IMR-90 (cell line): ENCODE measurements around the gene MAGI2. TPM values are rescaled to one million over a fixed set of nuclear protein-coding genes. Genes with fewer than 3 reads are reported as not detected.

ENCODE experiments used
- ATAC-seq: fragments of 200-7000 bp; cut with Tn5 transposase; 2 replicates; pipeline ENCODE4 v1.9.1; 2020; ENCODE audit warnings: low read depth, mild to moderate bottlenecking, moderate library complexity
- BruUV-seq: library from RNA; stranded (reverse); fragments of 400-500 nt; replicated peaks from 2 replicates; lab custom pipeline; 2021; lab: Mats Ljungman, UMichigan
- CTCF ChIA-PET: fragments of 300-600 bp; formaldehyde crosslinking; extraction: SDS; loops from one replicate; lab custom pipeline; 2021; ENCODE audit warnings: antibody characterized with exemption; lab: Yijun Ruan, JAX
- POLR2A ChIA-PET: fragments of 300-600 bp; sonication (Branson Sonifier 250); formaldehyde crosslinking; loops from one replicate; lab custom pipeline; 2022; ENCODE audit warnings: antibody characterized with exemption; ENCODE audit not compliant: unreplicated experiment; lab: Charles Lee
- DNase-seq: peaks from one replicate; pipeline ENCODE4 v3.0.0; 2013
- H2AFZ ChIP-seq: replicated peaks from 2 replicates; pipeline ENCODE3; 2013; ENCODE audit warnings: low read length, mild to moderate bottlenecking; ENCODE audit not compliant: poor library complexity
- H2AK5ac ChIP-seq: 2 replicates; pipeline ENCODE4 v1.6.1; 2013; ENCODE audit warnings: low read depth, low read length, inconsistent platforms
- H2AK9ac ChIP-seq: replicated peaks from 2 replicates; pipeline ENCODE3; 2013; ENCODE audit warnings: mild to moderate bottlenecking, low read depth, low read length, moderate library complexity; ENCODE audit not compliant: poor library complexity
- H2BK120ac ChIP-seq: 2 replicates; pipeline ENCODE4 v1.6.1; 2013; ENCODE audit warnings: low read depth, low read length, inconsistent platforms
- H2BK15ac ChIP-seq: 3 replicates; pipeline ENCODE4 v1.6.1; 2013; ENCODE audit warnings: low read depth, low read length, inconsistent platforms
- H2BK20ac ChIP-seq: 2 replicates; pipeline ENCODE4 v1.6.1; 2013; ENCODE audit warnings: low read depth, mild to moderate bottlenecking, inconsistent platforms, low read length, moderate library complexity
- H2BK5ac ChIP-seq: 2 replicates; pipeline ENCODE4 v1.6.1; 2013; ENCODE audit warnings: mild to moderate bottlenecking, low read depth, low read length, inconsistent platforms; ENCODE audit not compliant: poor library complexity, severe bottlenecking
- H3K14ac ChIP-seq: replicated peaks from 2 replicates; pipeline ENCODE4 v1.6.1; 2013; ENCODE audit warnings: low read depth, low read length, inconsistent platforms
- H3K18ac ChIP-seq: 2 replicates; pipeline ENCODE4 v1.6.1; 2013; ENCODE audit warnings: low read depth, low read length, control low read depth
- H3K23ac ChIP-seq: 2 replicates; pipeline ENCODE4 v1.6.1; 2013; ENCODE audit warnings: low read depth, low read length, inconsistent platforms
- H3K27ac ChIP-seq: 2 replicates; pipeline ENCODE4 v1.5.1; 2013; ENCODE audit warnings: mild to moderate bottlenecking, control low read depth, low read length; ENCODE audit not compliant: insufficient read depth
- H3K27me3 ChIP-seq: 2 replicates; pipeline ENCODE4 v1.6.1; 2013; ENCODE audit warnings: low read length; ENCODE audit not compliant: control insufficient read depth, insufficient read depth
- H3K36me3 ChIP-seq: 2 replicates; pipeline ENCODE4 v1.6.1; 2013; ENCODE audit warnings: low read length, mixed read lengths; ENCODE audit not compliant: control insufficient read depth, insufficient read depth
- H3K4ac ChIP-seq: 2 replicates; pipeline ENCODE4 v1.6.1; 2013; ENCODE audit warnings: low read depth, low read length, inconsistent platforms
- H3K4me1 ChIP-seq: 2 replicates; pipeline ENCODE4 v1.6.1; 2013; ENCODE audit warnings: low read length, mixed read lengths; ENCODE audit not compliant: control insufficient read depth, insufficient read depth
- H3K4me2 ChIP-seq: 2 replicates; pipeline ENCODE4 v1.6.1; 2013; ENCODE audit warnings: low read depth, mild to moderate bottlenecking, control low read depth, low read length, moderate library complexity
- H3K4me3 ChIP-seq: 2 replicates; pipeline ENCODE4 v1.5.1; 2013; ENCODE audit warnings: low read depth, mild to moderate bottlenecking, control low read depth, low read length, moderate library complexity; ENCODE audit not compliant: insufficient read depth
- H3K56ac ChIP-seq: 2 replicates; pipeline ENCODE4 v1.6.1; 2013; ENCODE audit warnings: low read length, inconsistent platforms; ENCODE audit not compliant: insufficient read depth; ENCODE audit errors: extremely low read depth
- H3K79me1 ChIP-seq, 2 experiments: 2 replicates each; pipeline ENCODE4 v1.6.1; 2013; ENCODE audit warnings: low read length in 2 of 2, inconsistent platforms in 1 of 2, low read depth in 1 of 2
- H3K9ac ChIP-seq: 2 replicates; pipeline ENCODE4 v1.6.1; 2013; ENCODE audit warnings: low read depth, low read length, control low read depth
- H3K9me1 ChIP-seq: 2 replicates; pipeline ENCODE4 v1.6.1; 2013; ENCODE audit warnings: low read length, inconsistent platforms; ENCODE audit not compliant: insufficient read depth
- H3K9me3 ChIP-seq: 2 replicates; pipeline ENCODE4 v1.6.1; 2013; ENCODE audit warnings: low read length; ENCODE audit not compliant: control insufficient read depth, insufficient read depth
- H4K20me1 ChIP-seq: 2 replicates; pipeline ENCODE4 v1.6.1; 2013; ENCODE audit warnings: low read length, inconsistent platforms; ENCODE audit not compliant: insufficient read depth
- H4K5ac ChIP-seq: 2 replicates; pipeline ENCODE4 v1.6.1; 2013; ENCODE audit warnings: mild to moderate bottlenecking, low read depth, low read length, control low read depth
- H4K8ac ChIP-seq, 2 experiments: 2 replicates each; pipeline ENCODE4 v1.6.1; 2013; ENCODE audit warnings: low read depth in 2 of 2, low read length in 2 of 2, control low read depth in 1 of 2, inconsistent platforms in 1 of 2
- H4K91ac ChIP-seq: 2 replicates; pipeline ENCODE4 v1.6.1; 2013; ENCODE audit warnings: low read depth, low read length, inconsistent platforms; ENCODE audit not compliant: insufficient read depth
- BHLHE40 ChIP-seq: fragments of 150-350 bp; IDR thresholded peaks from 2 replicates; pipeline ENCODE4 v1.6.1; 2016; ENCODE audit warnings: mild to moderate bottlenecking, low read depth, low read length
- CEBPB ChIP-seq: IDR thresholded peaks from 2 replicates; pipeline ENCODE4 v1.6.1; 2012; ENCODE audit warnings: low read depth, low read length, improper control_type of control experiment
- CHD1 ChIP-seq: IDR thresholded peaks from 2 replicates; pipeline ENCODE4 v1.6.1; 2012; ENCODE audit warnings: low read depth, low read length, improper control_type of control experiment
- FOS ChIP-seq: fragments of 150-350 bp; IDR thresholded peaks from 2 replicates; pipeline ENCODE4 v1.6.1; 2016; ENCODE audit warnings: low read depth, low read length
- MAFK ChIP-seq: IDR thresholded peaks from 2 replicates; pipeline ENCODE4 v1.6.1; 2012; ENCODE audit warnings: low read depth, low read length, improper control_type of control experiment
- MAZ ChIP-seq: IDR thresholded peaks from 2 replicates; pipeline ENCODE4 v1.6.1; 2012; ENCODE audit warnings: low read depth, mild to moderate bottlenecking, low read length, improper control_type of control experiment, moderate library complexity, borderline replicate concordance
- MXI1 ChIP-seq: IDR thresholded peaks from 2 replicates; pipeline ENCODE4 v1.6.1; 2012; ENCODE audit warnings: low read depth, mild to moderate bottlenecking, low read length, moderate library complexity, borderline replicate concordance
- NFE2L2 ChIP-seq: fragments of 150-350 bp; IDR thresholded peaks from 2 replicates; pipeline ENCODE4 v1.6.1; 2016; ENCODE audit warnings: low read depth, mild to moderate bottlenecking, low read length
- POLR2A ChIP-seq: IDR thresholded peaks from 2 replicates; pipeline ENCODE4 v1.6.1; 2012; ENCODE audit warnings: mild to moderate bottlenecking, low read depth, low read length
- RAD21 ChIP-seq: IDR thresholded peaks from 2 replicates; pipeline ENCODE4 v1.6.1; 2012; ENCODE audit warnings: low read length, improper control_type of control experiment
- RCOR1 ChIP-seq: IDR thresholded peaks from 2 replicates; pipeline ENCODE4 v1.6.1; 2012; ENCODE audit warnings: mild to moderate bottlenecking, low read length, improper control_type of control experiment; ENCODE audit not compliant: insufficient replicate concordance
- RFX5 ChIP-seq: IDR thresholded peaks from 2 replicates; pipeline ENCODE4 v1.8.0; 2012; ENCODE audit warnings: low read depth, mild to moderate bottlenecking, low read length, moderate library complexity
- SMC3 ChIP-seq: fragments of 150-350 bp; IDR thresholded peaks from 2 replicates; pipeline ENCODE4 v1.6.1; 2016; ENCODE audit warnings: low read depth, mild to moderate bottlenecking, antibody characterized with exemption, low read length, moderate library complexity
- WGBS, 2 experiments: methylation state at CpG; one replicate each; pipeline versions ENCODE4 v1.1.5 to v1.1.7; 2013; ENCODE audit warnings: missing lambda C conversion rate in 2 of 2; ENCODE audit not compliant: insufficient read length in 1 of 2; ENCODE audit errors: extremely low coverage in 2 of 2; 5-methylcytosine and 5-hydroxymethylcytosine counted together
- dilution Hi-C: fragments of 300-500 bp; cut with HindIII; formaldehyde crosslinking; loops from one replicate; pipeline ENCODE4 v1.14.3; 2018; ENCODE audit warnings: low sequenced_read_pairs; ENCODE audit not compliant: unreplicated experiment
- in situ Hi-C: fragments of 300-500 bp; cut with MboI; formaldehyde crosslinking; loops from 3 replicates; pipeline ENCODE4 v1.14.3; 2019; ENCODE audit warnings: low sequenced_read_pairs, inconsistent platforms, mixed read lengths
- intact Hi-C: fragments of 100-400 bp; cut with micrococcal nuclease; formaldehyde crosslinking; loops from 2 replicates; pipeline ENCODE4 v1.10.0; 2022
- polyA plus RNA-seq, 3 experiments: library from polyadenylated mRNA; depleted of rRNA; stranded (reverse); fragments of >200 nt; gene quantifications; 2 replicates each; pipeline ENCODE4 v1.2.3, GENCODE V29; 2012; ENCODE audit warnings: low replicate concordance in 1 of 3
- total RNA-seq: library from RNA; depleted of rRNA; stranded (reverse); fragments of >200 nt; gene quantifications from 2 replicates; pipeline ENCODE4 v1.2.3, GENCODE V29; 2012
- TF ChIP-seq, protein P1 (sequence below): conservative IDR thresholded peaks from 2 replicates; pipeline ENCODE4 v1.5.1; 2012; ENCODE audit warnings: mild to moderate bottlenecking, low read depth, low read length, improper control_type of control experiment
- TF ChIP-seq, protein P2 (sequence below): fragments of 150-350 bp; IDR thresholded peaks from 2 replicates; pipeline ENCODE4 v1.6.1; 2016; ENCODE audit warnings: low read depth, mild to moderate bottlenecking, low read length, moderate library complexity, borderline replicate concordance
- TF ChIP-seq, protein P3 (sequence below): fragments of 150-350 bp; IDR thresholded peaks from 2 replicates; pipeline ENCODE4 v1.6.1; 2017; ENCODE audit warnings: mild to moderate bottlenecking, antibody characterized with exemption, low read length, low read depth

MAGI2 gene
- total and polyA plus RNA-seq, 2 of the 4 experiments (the other 2 are of a cell fraction): 2.5 to 17.9 TPM

DNA sequence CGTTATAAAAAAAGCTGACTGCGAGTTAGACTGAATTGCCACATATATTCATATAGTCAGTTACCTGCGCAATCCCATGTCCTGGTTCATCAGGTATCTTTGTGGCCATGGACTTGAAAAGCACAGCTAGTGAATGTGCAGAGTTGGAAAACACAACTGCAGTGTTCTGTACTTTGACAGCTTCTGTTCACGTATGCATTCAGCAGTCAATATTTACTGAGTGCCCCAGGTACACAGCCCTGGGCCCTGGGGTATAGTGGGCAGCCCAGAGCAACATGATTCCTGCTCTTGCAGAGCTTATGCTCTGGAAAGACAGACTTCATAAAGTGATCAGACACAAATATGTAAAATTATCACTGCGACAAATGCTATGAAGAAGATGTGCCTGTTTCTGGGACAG, 1341.0 kb downstream of the MAGI2 start:
- ChIA-PET POLR2A (no interaction called here), CTCF (no interaction called here)
- TF ChIP-seq RFX5 (no peak), CHD1 (no peak), SMC3 (no peak), FOS (no peak), RAD21 (no peak), RCOR1 (no peak), MXI1 (no peak), POLR2A (no peak), MAZ (no peak), CEBPB (no peak), NFE2L2 (no peak), MAFK (no peak), BHLHE40 (no peak)
- TF ChIP-seq, protein P1, sequence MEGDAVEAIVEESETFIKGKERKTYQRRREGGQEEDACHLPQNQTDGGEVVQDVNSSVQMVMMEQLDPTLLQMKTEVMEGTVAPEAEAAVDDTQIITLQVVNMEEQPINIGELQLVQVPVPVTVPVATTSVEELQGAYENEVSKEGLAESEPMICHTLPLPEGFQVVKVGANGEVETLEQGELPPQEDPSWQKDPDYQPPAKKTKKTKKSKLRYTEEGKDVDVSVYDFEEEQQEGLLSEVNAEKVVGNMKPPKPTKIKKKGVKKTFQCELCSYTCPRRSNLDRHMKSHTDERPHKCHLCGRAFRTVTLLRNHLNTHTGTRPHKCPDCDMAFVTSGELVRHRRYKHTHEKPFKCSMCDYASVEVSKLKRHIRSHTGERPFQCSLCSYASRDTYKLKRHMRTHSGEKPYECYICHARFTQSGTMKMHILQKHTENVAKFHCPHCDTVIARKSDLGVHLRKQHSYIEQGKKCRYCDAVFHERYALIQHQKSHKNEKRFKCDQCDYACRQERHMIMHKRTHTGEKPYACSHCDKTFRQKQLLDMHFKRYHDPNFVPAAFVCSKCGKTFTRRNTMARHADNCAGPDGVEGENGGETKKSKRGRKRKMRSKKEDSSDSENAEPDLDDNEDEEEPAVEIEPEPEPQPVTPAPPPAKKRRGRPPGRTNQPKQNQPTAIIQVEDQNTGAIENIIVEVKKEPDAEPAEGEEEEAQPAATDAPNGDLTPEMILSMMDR: no peak
- TF ChIP-seq, protein P2, sequence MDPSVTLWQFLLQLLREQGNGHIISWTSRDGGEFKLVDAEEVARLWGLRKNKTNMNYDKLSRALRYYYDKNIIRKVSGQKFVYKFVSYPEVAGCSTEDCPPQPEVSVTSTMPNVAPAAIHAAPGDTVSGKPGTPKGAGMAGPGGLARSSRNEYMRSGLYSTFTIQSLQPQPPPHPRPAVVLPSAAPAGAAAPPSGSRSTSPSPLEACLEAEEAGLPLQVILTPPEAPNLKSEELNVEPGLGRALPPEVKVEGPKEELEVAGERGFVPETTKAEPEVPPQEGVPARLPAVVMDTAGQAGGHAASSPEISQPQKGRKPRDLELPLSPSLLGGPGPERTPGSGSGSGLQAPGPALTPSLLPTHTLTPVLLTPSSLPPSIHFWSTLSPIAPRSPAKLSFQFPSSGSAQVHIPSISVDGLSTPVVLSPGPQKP: no peak
- TF ChIP-seq, protein P3, sequence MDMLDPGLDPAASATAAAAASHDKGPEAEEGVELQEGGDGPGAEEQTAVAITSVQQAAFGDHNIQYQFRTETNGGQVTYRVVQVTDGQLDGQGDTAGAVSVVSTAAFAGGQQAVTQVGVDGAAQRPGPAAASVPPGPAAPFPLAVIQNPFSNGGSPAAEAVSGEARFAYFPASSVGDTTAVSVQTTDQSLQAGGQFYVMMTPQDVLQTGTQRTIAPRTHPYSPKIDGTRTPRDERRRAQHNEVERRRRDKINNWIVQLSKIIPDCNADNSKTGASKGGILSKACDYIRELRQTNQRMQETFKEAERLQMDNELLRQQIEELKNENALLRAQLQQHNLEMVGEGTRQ: no peak
- intact Hi-C loops (no loop called here), in situ Hi-C loops (no loop called here), dilution Hi-C loops (no loop called here)
- Histone ChIP-seq H3K79me1 (no peaks in the 10 kb centered on the region; a peak in 1 of 4 replicates), H3K4me3 (no peak overlapping the region), H3K9me1 (peaks cover 6% of the 10 kb centered on the region; the same call in 1 of the 2 replicates), H2BK20ac (no peak overlapping the region), H3K27me3 (no peaks in the 10 kb centered on the region), H2AK5ac (no peak overlapping the region), H4K8ac (no peak overlapping the region), H2BK15ac (no peak overlapping the region), H2BK5ac (no peak overlapping the region), H2AK9ac (no peak overlapping the region), H3K4ac (no peak overlapping the region), H4K5ac (no peak overlapping the region), H3K56ac (no peak overlapping the region), H4K91ac (no peak overlapping the region), H3K4me2 (no peak overlapping the region), H3K4me1 (0 out of 2 replicates have a peak, but pooled peaks cover 2% of the 10 kb centered on the region), H3K14ac (no peak overlapping the region), H2AFZ (no peak overlapping the region), H3K36me3 (no peaks in the 10 kb centered on the region), H3K23ac (no peak overlapping the region), H2BK120ac (no peak overlapping the region), H3K27ac (no peak overlapping the region), H3K18ac (no peak overlapping the region), H4K20me1 (no peaks in the 10 kb centered on the region), H3K9ac (no peak overlapping the region), H3K9me3 (no peaks in the 10 kb centered on the region)
- ATAC-seq (no peak), DNase-seq (no peak)
- BruUV-seq: no TSS peak
- 100% methylated on average over 1 of the region's 5 CpGs; no CpG with 5 or more reads in 1 of the 2 experiments for WGBS, 2 experiments
